ENCODE results near the gene TOP2A.

Gene TOP2A

GRCh38 chr17:40361063-40361924 is 56.4 kb downstream of the TOP2A start:
- DNase-seq (ENCODE audit: low read depth in 1 of 2, low spot score in 1 of 2) = no peak

- no peak for DNase-seq (ENCODE audit: low read depth in 1 of 2, low spot score in 1 of 2)
These were observed 57.6 kb downstream of the TOP2A start for GRCh38 chr17:40360091-40360490.

- peak; percentile 83 to 85 for DNase-seq (ENCODE audit: low read depth in 1 of 2, low spot score in 1 of 2)
These were observed 59.2 kb downstream of the TOP2A start for GRCh38 chr17:40358323-40359038.

GRCh38 chr17:40356990-40357881 is 60.5 kb downstream of the TOP2A start:
- DNase-seq (ENCODE audit: low read depth in 1 of 2, low spot score in 1 of 2) = no peak

GRCh38 chr17:40355804-40356758 is 61.6 kb downstream of the TOP2A start:
- DNase-seq (ENCODE audit: low read depth in 1 of 2, low spot score in 1 of 2) = no peak

- DNase-seq (ENCODE audit: low read depth in 1 of 2, low spot score in 1 of 2) = peak; percentile 69 to 75
These were observed 62.4 kb downstream of the TOP2A start for GRCh38 chr17:40355123-40355803.

GRCh38 chr17:40354221-40355122 is 63.2 kb downstream of the TOP2A start:
- DNase-seq (ENCODE audit: low read depth in 1 of 2, low spot score in 1 of 2) = no peak

- no peak for DNase-seq (ENCODE audit: low read depth in 1 of 2, low spot score in 1 of 2)
These were observed 64.8 kb downstream of the TOP2A start for GRCh38 chr17:40352779-40353394.

GRCh38 chr17:40352237-40352778 is 65.4 kb downstream of the TOP2A start:
- DNase-seq (ENCODE audit: low read depth in 1 of 2, low spot score in 1 of 2) = no peak

- DNase-seq (ENCODE audit: low read depth in 1 of 2, low spot score in 1 of 2) = no peak
These were observed 66.1 kb downstream of the TOP2A start for GRCh38 chr17:40351359-40352236.

GRCh38 chr17:40350689-40351358 is 66.9 kb downstream of the TOP2A start:
- DNase-seq (ENCODE audit: low read depth in 1 of 2, low spot score in 1 of 2) = no peak

- no peak for DNase-seq (ENCODE audit: low read depth in 1 of 2, low spot score in 1 of 2)
These were observed 67.6 kb downstream of the TOP2A start for GRCh38 chr17:40349895-40350688.

GRCh38 chr17:40349477-40349894 is 68.2 kb downstream of the TOP2A start:
- DNase-seq (ENCODE audit: low read depth in 1 of 2, low spot score in 1 of 2) = no peak

GRCh38 chr17:40348562-40349476 is 68.9 kb downstream of the TOP2A start:
- no peak for DNase-seq (ENCODE audit: low read depth in 1 of 2, low spot score in 1 of 2)

- DNase-seq (ENCODE audit: low read depth in 1 of 2, low spot score in 1 of 2) = no peak
These were observed 69.6 kb downstream of the TOP2A start for GRCh38 chr17:40348136-40348504.
